Endodermal cell (in vitro differentiated cells): ENCODE measurements around the gene C9orf50. TPM values are rescaled to one million over a fixed set of nuclear protein-coding genes. Genes with fewer than 3 reads are reported as not detected.
A peak's percentile ranks its signal among the peaks of the same experiment; 100 is the strongest.

Source experiments
- DNase-seq: peaks from one replicate; pipeline ENCODE4 v3.0.0-alpha.2; 2017
- H3K27ac ChIP-seq: 2 replicates; pipeline ENCODE4 v1.5.1; 2013; ENCODE audit warnings: mild to moderate bottlenecking, low read depth, low read length, moderate library complexity
- H3K27me3 ChIP-seq: 2 replicates; pipeline ENCODE4 v1.6.1; 2013; ENCODE audit warnings: mild to moderate bottlenecking, low read length, moderate library complexity; ENCODE audit not compliant: insufficient read depth, control insufficient read depth, poor library complexity, severe bottlenecking
- H3K36me3 ChIP-seq: 2 replicates; pipeline ENCODE4 v1.7.0; 2013; ENCODE audit warnings: mild to moderate bottlenecking, low read length, moderate library complexity; ENCODE audit not compliant: control insufficient read depth, insufficient read depth
- H3K4me1 ChIP-seq: one replicate; pipeline ENCODE4 v1.7.0; 2013; ENCODE audit warnings: low read length; ENCODE audit not compliant: control insufficient read depth, insufficient read depth
- H3K4me3 ChIP-seq: 2 replicates; pipeline ENCODE4 v1.5.1; 2013; ENCODE audit warnings: mild to moderate bottlenecking, low read length, moderate library complexity
- H3K9ac ChIP-seq: 2 replicates; pipeline ENCODE4 v1.6.1; 2013; ENCODE audit warnings: mild to moderate bottlenecking, low read length, moderate library complexity; ENCODE audit not compliant: poor library complexity, severe bottlenecking; ENCODE audit errors: extremely low read depth
- H3K9me3 ChIP-seq: 2 replicates; pipeline ENCODE4 v1.6.1; 2013; ENCODE audit warnings: mild to moderate bottlenecking, low read length, moderate library complexity; ENCODE audit not compliant: control insufficient read depth
- H3K27ac Mint-ChIP-seq: 2 replicates; pipeline ENCODE4 v1.8.0; 2020; ENCODE audit warnings: mixed read lengths
- H3K27me3 Mint-ChIP-seq: 2 replicates; pipeline ENCODE4 v1.8.0; 2021; ENCODE audit warnings: mild to moderate bottlenecking, mixed read lengths; ENCODE audit not compliant: insufficient read depth
- H3K36me3 Mint-ChIP-seq: 2 replicates; pipeline ENCODE4 v1.8.0; 2020; ENCODE audit warnings: low read depth, mixed read lengths
- H3K4me1 Mint-ChIP-seq: 2 replicates; pipeline ENCODE4 v1.8.0; 2020; ENCODE audit warnings: mixed read lengths
- H3K4me3 Mint-ChIP-seq: 2 replicates; pipeline ENCODE4 v1.8.0; 2020; ENCODE audit warnings: mild to moderate bottlenecking, moderate library complexity, mixed read lengths
- H3K9me3 Mint-ChIP-seq: 2 replicates; pipeline ENCODE4 v1.8.0; 2020; ENCODE audit warnings: mild to moderate bottlenecking, mixed read lengths
- CTCF ChIP-seq: fragments of 200-600 bp; sonication (generic); conservative IDR thresholded peaks from 2 replicates; pipeline ENCODE4 v1.5.0; 2021; ENCODE audit warnings: antibody characterized with exemption, mild to moderate bottlenecking
- WGBS, 2 experiments: methylation state at CpG; one replicate each; pipeline versions ENCODE4 v1.1.5 to v1.1.7; 2013; ENCODE audit warnings: missing lambda C conversion rate in 2 of 2, mixed read lengths in 1 of 2; ENCODE audit not compliant: insufficient coverage in 1 of 2, insufficient read length in 1 of 2; 5-methylcytosine and 5-hydroxymethylcytosine counted together
- total RNA-seq, 2 donors: library from RNA; stranded (reverse); fragmentation: NEBNext Ultra II Directional in 1 of 2; extraction: Animal tissue kit (Norgen Biotek cat#: 25700) in 1 of 2; gene quantifications; 2 replicates in 1 of 2; 3 replicates in 1 of 2; pipeline ENCODE4 v1.2.1, GENCODE V29; 2021

C9orf50 gene
- total RNA-seq, 2 donors from 2014 or later, result not detected

DNA sequence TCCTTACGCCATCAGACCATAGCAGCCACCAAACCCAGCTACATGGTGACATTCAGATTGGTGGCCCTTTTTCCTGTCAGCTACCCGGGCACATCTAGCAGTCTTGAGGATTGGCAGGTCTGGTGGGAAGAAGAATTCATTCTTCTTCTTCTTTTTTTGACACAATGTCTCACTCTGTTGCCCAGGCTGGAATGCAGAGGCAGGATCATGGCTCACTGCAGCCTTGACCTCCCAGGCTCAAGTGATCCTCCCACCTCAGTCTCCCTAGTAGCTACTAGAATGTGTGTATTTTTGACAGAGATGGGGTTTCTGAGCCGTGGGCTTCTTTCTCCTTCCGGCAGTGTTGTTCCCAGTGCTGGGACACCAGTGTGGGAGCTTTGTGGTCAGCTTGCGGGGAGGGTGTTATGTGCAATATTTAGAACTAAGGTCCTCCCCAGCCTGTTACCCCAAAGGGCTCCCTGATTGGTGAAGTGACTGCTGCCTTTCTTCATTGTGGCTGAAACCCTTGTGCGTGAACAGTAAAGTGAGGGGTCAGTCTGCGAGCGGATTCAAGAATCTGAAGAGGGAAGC is 8.4 kb upstream of the C9orf50 start:
- Mint-ChIP-seq H3K9me3 (no peaks in the 10 kb centered on the region), H3K27me3 (no peaks in the 10 kb centered on the region), H3K4me3 (no peak overlapping the region), H3K4me1 (peaks cover 23% of the 10 kb centered on the region), H3K36me3 (peaks cover 19% of the 10 kb centered on the region), H3K27ac (no peak overlapping the region)
- no peaks in the 10 kb centered on the region for H3K9me3 ChIP-seq
- H3K27ac ChIP-seq, result no peak overlapping the region
- no peak for TF ChIP-seq CTCF
- peaks cover 33% of the 10 kb centered on the region for H3K36me3 ChIP-seq
- no peak overlapping the region for H3K9ac ChIP-seq
- DNase-seq, result no peak
- 83 to 96% methylated on average over 3 to 8 of the region's 8 CpGs for WGBS, 2 experiments
- H3K4me3 ChIP-seq, result no peak overlapping the region
- no peaks in the 10 kb centered on the region for H3K27me3 ChIP-seq
- no peaks in the 10 kb centered on the region for H3K4me1 ChIP-seq

- no peaks in the 10 kb centered on the region for H3K9me3 ChIP-seq
- Mint-ChIP-seq H3K4me3 (no peak overlapping the region), H3K36me3 (peaks cover 15% of the 10 kb centered on the region), H3K27ac (no peak overlapping the region), H3K4me1 (peaks cover 27% of the 10 kb centered on the region), H3K9me3 (no peaks in the 10 kb centered on the region), H3K27me3 (no peaks in the 10 kb centered on the region)
- H3K36me3 ChIP-seq, result peaks cover 28% of the 10 kb centered on the region
- H3K27me3 ChIP-seq, result no peaks in the 10 kb centered on the region
- no peak overlapping the region for H3K27ac ChIP-seq
- no peak overlapping the region for H3K9ac ChIP-seq
- no peak overlapping the region for H3K4me3 ChIP-seq
- DNase-seq, result no peak
- TF ChIP-seq CTCF, result no peak
- 97 to 100% methylated on average over 2 to 6 of the region's 6 CpGs for WGBS, 2 experiments
- H3K4me1 ChIP-seq, result no peaks in the 10 kb centered on the region
These were observed 7.8 kb upstream of the C9orf50 start for GRCh38 chr9:129628709-129629108.

DNA sequence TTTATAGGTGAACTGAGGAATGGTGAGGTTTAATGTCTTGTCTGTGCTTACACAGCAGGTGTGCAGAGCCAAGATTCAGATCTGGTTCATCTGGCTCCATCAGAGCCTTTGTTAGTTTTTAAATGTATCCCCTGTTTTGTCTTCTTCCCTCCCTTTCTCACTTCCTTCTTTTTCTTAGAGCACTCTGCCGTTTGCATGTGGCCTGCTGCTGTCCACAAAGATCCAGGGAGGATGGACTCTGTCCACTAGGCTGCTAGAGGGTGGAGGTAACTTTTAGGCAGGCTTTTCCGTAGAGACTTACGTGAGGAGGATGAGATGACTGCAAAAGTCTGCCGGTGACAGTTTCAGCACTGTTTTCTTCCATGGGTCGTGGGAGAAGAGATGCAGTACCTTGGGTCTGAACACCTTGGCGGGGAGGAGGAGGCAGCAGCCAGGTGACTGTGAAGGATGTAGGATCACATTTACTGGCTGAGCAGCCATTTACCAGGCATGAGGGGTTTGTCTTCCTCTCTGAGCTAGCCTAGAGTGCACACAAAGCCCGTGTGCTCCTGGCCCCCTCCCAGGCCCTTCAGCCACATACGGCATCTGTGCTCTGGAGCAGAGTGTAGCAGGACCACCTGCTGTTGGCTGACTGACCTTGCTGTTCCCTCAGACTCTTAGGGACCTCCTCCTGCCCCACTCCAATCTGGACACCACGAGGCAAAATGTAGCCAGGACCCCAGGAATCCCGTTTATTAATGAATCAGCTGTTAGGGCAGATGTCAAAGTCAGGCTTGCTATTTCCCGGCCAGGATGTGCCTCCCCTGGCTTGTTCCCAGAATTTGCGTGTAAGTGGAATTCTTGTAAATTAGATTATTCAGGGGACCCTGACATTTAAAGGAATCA is 6.9 kb upstream of the C9orf50 start:
- TF ChIP-seq CTCF, result no peak
- no peaks in the 10 kb centered on the region for H3K9me3 Mint-ChIP-seq
- Histone ChIP-seq H3K36me3 (peaks cover 20% of the 10 kb centered on the region), H3K4me1 (no peaks in the 10 kb centered on the region), H3K27ac (peak overlapping the region; percentile 30), H3K27me3 (no peaks in the 10 kb centered on the region), H3K4me3 (peak overlapping the region; percentile 98), H3K9me3 (no peaks in the 10 kb centered on the region), H3K9ac (no peak overlapping the region)
- peak overlapping the region; percentile 49 for H3K27ac Mint-ChIP-seq
- WGBS, 2 experiments, result 84 to 89% methylated on average over 11 to 12 of the region's 12 CpGs
- H3K4me1 Mint-ChIP-seq, result peaks cover 27% of the 10 kb centered on the region
- DNase-seq, result no peak
- H3K36me3 Mint-ChIP-seq, result peaks cover 8% of the 10 kb centered on the region
- no peaks in the 10 kb centered on the region for H3K27me3 Mint-ChIP-seq
- H3K4me3 Mint-ChIP-seq, result peak overlapping the region; percentile 76
